ELF-1 (cell line): Measurements from ENCODE around the gene MAMLD1.

Source experiments
- DNase-seq: peaks from one replicate; pipeline ENCODE4 v3.0.0-alpha.2; 2016; ENCODE audit warnings: low read depth, low spot score

MAMLD1 gene

DNA sequence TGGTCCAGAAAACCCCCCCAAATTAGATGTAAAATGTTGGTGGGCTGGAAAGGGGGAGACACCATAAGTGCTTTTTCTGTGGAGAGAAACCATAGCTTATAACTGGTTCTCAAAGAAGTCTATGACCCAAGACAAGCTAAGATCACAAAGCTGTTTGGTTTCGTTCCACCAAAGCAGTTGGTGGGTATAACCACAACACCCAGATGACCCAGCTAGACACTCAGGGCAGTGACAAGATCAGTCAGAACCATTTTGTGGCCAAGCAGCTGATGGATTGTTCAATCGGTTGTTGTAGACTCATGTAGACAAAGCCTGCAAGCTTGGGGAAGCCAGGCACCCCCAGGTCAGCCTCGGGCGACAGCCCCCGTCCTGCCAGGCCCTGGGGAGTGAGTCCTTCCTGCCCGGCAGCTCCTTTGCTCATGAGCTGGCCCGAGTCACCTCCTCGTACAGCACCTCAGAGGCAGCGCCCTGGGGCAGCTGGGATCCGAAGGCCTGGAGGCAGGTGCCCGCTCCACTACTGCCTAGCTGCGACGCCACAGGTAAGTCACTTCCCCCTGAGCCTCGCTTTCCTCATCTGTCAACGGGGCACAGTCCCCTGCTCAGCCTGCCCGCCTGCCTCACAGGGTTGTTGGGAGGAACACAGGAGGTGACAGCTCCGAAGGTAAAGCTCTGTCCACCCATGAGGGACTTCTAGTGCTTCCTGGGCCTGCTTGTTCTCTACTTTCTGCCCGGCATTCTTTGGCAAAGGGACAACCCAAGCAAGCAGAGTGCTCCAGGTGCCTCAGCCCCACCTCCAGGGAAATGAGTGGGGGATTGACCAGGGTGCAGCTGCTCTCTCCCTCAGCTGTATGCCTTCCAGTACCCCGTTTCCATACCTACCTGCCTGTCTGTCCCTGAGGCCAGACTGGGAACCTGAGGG is 140.1 kb downstream of the MAMLD1 start:
- DNase-seq = no peak

- DNase-seq = no peak
Observed at GRCh38 chrX:150503898-150504219, 140.7 kb downstream of the MAMLD1 start.

GRCh38 chrX:150504397-150505182 is 141.5 kb downstream of the MAMLD1 start:
- peak; percentile 53 for DNase-seq

DNA sequence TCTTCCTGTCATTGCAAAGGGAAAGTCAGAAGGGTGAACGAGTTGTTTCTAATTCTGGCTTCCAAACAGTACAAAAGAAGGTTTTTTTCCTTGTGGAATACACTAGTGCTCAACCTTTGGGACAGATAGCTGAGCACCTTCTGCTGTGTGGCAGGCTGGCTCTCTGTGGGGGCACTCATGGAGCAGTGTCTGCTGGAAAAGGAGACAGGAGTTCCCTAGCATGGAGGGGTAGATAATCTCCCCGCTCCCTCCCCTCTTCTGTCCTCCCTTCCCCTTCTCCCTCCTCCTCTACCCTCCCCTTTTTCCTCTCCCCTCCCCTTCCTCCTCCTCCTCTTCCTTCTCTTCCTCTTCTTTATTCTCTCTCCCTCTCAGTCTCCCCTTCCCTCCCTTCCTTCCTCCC is 142.9 kb downstream of the MAMLD1 start:
- no peak for DNase-seq

GRCh38 chrX:150506486-150506885 is 143.4 kb downstream of the MAMLD1 start:
- peak; percentile 38 for DNase-seq

- DNase-seq = peak; percentile 80
Observed at GRCh38 chrX:150507251-150507856, 144.2 kb downstream of the MAMLD1 start.

DNA sequence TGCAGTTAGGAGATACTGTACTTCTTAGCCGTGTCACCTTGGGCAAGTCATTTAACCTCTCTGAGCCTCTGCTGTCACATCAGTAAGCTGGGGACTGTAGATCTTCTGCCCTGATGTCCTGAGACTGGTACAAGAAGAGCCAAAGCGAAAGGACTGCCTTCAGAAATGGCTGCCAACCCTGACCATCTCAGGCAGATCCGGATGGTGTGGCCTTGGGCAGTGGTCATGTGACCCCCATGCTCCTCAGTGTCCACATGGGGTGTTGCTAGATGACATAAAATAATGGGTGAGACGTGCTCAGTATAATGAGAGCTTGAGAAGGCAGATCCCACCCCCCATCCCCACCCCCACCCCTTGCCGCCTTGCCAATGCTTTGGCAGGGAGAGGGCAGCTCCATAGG is 144.9 kb downstream of the MAMLD1 start:
- no peak for DNase-seq

- DNase-seq = peak; percentile 81
Observed at GRCh38 chrX:150508451-150509367, 145.6 kb downstream of the MAMLD1 start.

- no peak for DNase-seq
Observed at GRCh38 chrX:150509703-150510102, 146.6 kb downstream of the MAMLD1 start.

DNA sequence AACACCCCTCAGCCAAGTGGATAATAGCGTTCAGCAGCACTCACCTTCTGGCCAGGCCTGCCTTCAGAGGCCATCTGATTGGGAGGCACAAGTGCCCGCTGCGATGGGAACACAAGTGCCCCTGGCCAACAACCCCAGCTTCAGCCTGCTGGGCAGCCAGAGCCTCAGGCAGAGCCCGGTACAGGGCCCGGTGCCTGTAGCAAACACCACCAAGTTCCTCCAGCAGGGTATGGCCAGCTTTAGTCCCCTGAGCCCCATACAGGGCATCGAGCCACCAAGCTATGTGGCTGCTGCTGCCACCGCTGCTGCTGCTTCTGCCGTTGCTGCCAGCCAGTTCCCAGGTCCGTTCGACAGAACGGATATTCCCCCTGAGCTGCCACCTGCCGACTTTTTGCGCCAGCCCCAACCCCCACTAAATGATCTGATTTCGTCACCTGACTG is 149.4 kb downstream of the MAMLD1 start:
- DNase-seq = no peak

DNA sequence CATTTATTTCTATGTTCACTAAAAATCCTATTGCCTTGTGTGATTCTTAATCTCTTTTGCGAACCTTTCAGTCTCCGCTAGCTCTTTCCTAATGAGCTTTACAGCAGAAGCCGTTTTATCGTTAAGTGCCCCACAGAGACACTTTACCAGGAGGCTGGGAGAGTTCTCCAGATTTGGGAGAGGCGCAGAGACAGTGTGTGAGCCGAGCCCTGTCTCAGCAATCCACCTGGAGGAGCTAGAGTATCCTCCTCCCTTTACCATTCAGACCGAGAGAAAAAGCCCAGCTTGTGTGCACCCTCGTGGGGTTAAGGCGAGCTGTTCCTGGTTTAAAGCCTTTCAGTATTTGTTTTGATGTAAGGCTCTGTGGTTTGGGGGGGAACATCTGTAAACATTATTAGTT is 150.4 kb downstream of the MAMLD1 start:
- peak; percentile 33 for DNase-seq

DNA sequence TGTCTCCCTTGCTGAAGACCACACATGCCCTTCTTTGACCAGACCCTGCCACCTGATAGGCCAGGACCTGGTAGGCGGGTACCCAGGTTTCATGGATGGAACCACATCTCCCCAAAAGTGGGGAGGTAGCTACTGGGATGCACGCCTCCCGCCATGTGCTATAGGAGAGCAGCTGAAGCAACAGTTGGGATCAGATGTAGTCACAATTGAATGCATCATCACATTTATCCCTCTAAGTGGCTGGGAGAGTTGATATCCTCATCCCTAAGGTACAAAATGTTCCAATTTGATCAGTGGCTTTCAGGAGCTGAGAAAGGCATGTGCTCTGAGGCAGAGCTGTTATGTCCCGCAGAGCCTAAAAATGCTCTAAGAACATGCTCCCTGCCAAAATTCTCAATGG is 151.3 kb downstream of the MAMLD1 start:
- DNase-seq = no peak

- no peak for DNase-seq
Observed at GRCh38 chrX:150515801-150516200, 152.7 kb downstream of the MAMLD1 start.

DNA sequence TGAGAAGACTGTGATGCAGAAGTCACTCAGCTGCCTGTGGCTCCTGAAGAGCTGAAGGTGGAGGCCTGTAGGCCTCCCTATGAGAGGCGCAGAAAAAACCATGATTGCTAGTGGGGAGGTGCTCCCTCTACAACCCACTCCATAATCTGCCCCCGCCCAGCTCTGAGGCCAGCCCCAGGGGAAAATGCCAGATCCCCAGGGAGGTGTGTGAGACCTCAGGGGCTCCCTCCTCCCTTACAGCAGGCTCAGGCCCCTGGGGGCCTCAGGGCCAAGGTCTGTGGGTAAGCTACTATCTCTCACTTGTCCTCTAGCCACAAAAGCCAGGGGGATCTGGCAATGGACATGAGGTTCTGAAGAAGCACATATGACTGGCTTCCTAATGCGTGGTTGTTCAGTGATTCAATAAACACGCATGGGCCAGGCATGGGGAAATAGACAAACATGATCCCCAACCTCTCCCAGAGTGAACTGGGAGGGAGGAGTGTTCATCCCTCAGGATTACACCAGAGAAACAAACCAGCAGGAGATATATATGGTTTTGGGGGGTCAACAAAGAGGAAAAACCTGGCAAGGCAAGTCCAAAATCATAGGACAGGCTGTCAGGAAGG is 154.3 kb downstream of the MAMLD1 start:
- DNase-seq = no peak

- no peak for DNase-seq
Observed at GRCh38 chrX:150522494-150522893, 159.4 kb downstream of the MAMLD1 start.

DNA sequence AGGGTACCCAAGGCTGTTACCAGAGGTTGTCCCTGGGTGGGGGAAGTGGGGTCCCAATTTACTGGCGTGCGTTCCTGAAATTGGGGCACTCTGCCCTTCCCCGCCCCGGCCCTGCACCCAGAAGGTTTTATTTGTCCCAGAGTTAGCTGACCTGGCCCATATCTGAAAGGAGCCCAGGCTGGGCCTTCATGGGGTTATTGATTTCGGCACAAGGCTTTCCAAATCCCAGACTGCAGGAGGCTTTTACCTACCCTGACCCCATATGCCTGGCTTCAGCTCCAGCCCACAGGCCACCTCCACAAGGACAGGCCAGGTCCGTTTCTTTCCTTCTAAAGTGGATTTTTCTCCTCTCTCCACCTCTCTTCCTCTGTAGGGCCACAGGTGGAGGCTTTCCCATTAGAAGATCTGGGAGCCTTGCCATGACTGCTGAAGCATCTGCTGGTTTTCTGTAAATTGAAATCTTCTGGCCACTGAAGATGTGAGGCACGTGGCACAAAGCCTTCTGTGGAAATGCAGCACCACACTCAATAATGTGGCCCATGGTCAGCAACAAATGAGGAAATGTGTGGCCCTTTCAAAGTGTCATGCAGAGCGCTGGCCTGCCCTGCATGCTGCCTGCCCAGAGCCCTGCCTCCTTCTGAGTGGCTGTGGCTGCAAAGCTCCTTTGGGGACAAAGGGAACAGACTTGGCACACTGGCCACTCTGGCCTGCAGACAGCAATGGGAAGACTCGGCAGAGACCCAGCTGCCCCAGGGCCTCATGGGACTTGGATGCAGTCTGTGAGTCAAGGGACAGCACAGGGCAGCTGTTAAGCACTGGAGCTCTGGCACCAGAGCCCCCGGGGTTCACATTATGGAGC is 162.2 kb downstream of the MAMLD1 start:
- DNase-seq = no peak

GRCh38 chrX:150526692-150527091 is 163.6 kb downstream of the MAMLD1 start:
- DNase-seq = no peak

DNA sequence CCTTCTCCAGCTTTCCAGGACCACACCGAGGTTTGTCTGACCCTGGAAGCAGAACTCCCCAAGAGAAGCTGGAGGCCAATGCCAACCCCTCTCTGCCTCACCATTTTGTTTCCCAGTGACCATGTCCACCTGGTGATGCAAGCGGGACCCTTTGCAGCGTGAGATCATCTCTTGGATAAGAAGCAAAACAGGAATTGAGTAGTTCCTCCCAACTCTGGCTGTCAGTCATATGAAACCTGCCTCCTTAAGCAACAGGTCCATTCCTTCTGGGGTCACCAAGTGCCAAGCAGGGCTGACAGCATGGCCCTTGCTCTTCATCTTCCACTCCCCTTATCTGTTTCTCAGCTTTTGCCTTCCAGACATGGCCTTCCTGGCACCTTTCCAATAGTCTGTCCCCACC is 164.0 kb downstream of the MAMLD1 start:
- DNase-seq = no peak

DNA sequence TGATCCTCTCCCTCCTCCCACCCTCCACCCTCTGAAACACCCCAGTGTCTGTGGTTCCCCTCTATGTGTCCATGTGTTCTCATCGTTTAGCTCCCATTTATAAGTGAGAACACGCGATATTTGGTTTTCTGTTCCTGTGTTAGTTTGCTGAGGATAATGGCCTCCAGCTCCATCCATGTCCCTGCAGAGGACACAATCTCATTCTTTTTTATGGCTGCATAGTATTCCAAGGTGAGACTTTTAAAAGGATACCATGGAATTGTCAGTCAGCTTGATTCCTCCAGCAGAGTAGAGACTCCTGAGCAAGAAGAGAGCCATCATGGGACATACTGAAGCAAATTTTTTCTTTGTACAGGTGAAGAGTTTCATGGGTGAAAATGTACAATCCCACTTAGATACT is 166.5 kb downstream of the MAMLD1 start:
- no peak for DNase-seq

GRCh38 chrX:150530821-150531220 is 167.7 kb downstream of the MAMLD1 start:
- no peak for DNase-seq
